A549 treated with AZD9567 at 1 μM for 4 hours (cell line): Measurements from ENCODE around the gene COQ10A. TPM values are rescaled to one million over a fixed set of nuclear protein-coding genes. Genes with fewer than 3 reads are reported as not detected.

Experiments used
- total RNA-seq: library from RNA; stranded (reverse); fragments of 200-300 nt; extraction: Qiagen RNA extraction; gene quantifications from 5 replicates; pipeline ENCODE4 v1.2.3, GENCODE V29; 2022; ENCODE audit not compliant: insufficient read depth

The COQ10A gene
- total RNA-seq = 12.7 to 20.1 TPM (median 19.6 TPM) in 5 replicates

DNA sequence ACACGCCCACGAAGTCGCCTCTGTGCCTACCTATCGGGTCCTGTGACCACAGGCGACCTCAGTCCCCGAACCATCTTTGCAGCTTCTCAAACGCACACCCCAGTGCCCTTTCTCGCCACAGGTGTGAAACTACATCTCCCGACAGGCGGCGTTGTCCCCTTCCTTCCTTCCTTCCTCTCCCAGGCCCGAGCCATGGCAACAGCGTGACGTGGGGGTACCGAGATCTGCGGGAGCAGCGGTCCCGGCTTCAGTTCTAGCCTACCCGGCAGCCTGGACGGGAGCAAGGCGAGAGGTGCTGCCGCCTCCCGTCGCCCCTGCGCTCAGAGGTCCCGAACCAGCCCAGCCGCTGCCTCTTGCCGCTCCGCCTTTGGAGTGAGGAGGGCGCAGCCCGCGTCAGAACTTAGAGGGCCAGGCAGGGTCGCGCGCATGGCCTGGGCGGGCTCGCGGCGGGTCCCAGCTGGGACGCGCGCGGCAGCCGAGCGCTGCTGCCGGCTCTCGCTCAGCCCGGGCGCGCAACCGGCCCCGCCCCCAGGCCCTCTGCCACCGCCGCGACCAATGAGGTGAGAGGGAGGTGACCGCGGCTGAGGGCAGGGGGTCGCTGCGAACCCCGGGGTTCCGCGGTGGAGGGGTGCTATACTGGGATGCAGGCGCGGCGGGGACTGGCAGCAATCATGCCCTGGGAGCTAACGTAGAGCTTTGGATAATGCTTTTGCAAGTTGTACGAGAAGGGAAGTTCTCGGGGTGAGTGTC lies at the start of gene COQ10A:
TSS of gene COQ10A (plus strand) at position 250 of the 750 bp plus-strand sequence. CDS start at position 427, 177 bp downstream.

GRCh38 chr12:56221757-56222530 lies 44.8 kb upstream of the COQ10A start, which contains the start of gene RNF41:
Gene RNF41 (minus strand): TSS chr12:56221922. CDS start chr12:56214047, 7,875 bp downstream.

GRCh38 chr12:56224102-56224701 lies 42.5 kb upstream of the COQ10A start, which contains the start of gene NABP2:
Gene NABP2 (plus strand): TSS chr12:56224342. CDS start chr12:56224857, 515 bp downstream.

GRCh38 chr12:56229916-56230431 lies 36.8 kb upstream of the COQ10A start, which contains the start of gene SLC39A5:
Gene SLC39A5 (plus strand): TSS chr12:56230051. CDS start chr12:56231275, 1,224 bp downstream.

DNA sequence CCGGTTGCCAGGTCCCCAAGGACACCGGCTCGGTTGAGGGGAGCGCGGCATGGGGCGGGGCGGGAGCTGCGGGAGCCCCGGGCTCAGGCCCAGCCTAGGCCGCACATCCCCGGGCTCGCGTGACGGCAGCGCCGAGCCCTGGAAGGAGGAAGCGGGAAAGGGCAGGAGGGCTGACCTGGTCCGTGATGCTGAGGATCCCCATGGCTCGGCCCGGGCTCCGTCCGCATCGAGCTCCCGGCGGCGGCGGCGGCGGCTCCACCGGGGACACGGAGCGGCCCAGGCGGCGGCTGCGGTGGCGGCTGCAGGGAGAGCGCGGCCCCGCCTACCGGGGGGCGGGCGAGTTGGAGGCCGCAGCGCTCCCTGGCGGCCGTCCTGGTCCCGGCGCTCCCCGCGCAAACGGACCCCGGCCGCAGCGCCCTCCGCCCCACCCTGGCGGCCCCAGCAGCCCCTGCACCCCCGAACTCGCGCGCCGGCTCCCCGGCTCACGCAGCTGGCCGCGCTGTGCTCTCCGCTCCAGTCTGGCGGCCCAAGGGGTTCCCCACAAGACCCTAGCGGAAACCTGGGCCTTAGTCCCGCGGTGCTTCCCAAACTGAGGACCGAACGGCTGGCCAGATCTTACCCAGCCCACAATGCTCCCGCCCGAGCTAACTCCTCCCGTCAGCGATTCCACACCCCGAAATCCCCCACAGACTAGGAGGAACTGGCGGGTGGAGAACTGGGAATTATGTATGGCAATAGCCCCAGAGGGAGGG lies 8.5 kb upstream of the COQ10A start, which contains the start of gene ANKRD52:
TSS of gene ANKRD52 (minus strand) at position 317 of the 752 bp plus-strand sequence. CDS start at position 202, 115 bp downstream.

GRCh38 chr12:56299853-56300643 lies 33.3 kb downstream of the COQ10A start, which contains the start of gene CS:
Gene CS (minus strand): TSS chr12:56300330. CDS start chr12:56300201, 129 bp downstream.

GRCh38 chr12:56315622-56316473 lies 49.1 kb downstream of the COQ10A start, which contains the start of gene CNPY2:
Gene CNPY2 (minus strand): TSS chr12:56315988. CDS start chr12:56315217, 771 bp downstream.

Other genes with a start within 250 kb of the COQ10A start
- gene IKZF4, start 245.9 kb upstream of the COQ10A start, total RNA-seq = 1.5 to 2.2 TPM (median 1.9 TPM) in 5 replicates
- gene RPS26, start 225.0 kb upstream of the COQ10A start, total RNA-seq = 460 to 862 TPM (median 750 TPM) in 5 replicates
- gene ERBB3, start 186.8 kb upstream of the COQ10A start, total RNA-seq = 0.93 to 5.5 TPM (median 1.8 TPM) in 5 replicates
- gene PA2G4, start 162.4 kb upstream of the COQ10A start, total RNA-seq = 280 to 304 TPM (median 287 TPM) in 5 replicates
- 3,768 to 6,003 TPM (median 5,882 TPM) in 5 replicates for gene RPL41, start 150.3 kb upstream of the COQ10A start, total RNA-seq
- 2.7 to 3.5 TPM (median 3.0 TPM) in 5 replicates for gene ZC3H10, start 148.7 kb upstream of the COQ10A start, total RNA-seq
- gene ESYT1, start 138.7 kb upstream of the COQ10A start, total RNA-seq = 59.9 to 76.2 TPM (median 68.0 TPM) in 5 replicates
- gene MYL6B, start 114.4 kb upstream of the COQ10A start, total RNA-seq = 45.1 to 79.4 TPM (median 77.9 TPM) in 5 replicates
- gene MYL6, start 108.6 kb upstream of the COQ10A start, total RNA-seq = 2,096 to 2,356 TPM (median 2,204 TPM) in 5 replicates
- gene SMARCC2, start 77.5 kb upstream of the COQ10A start, total RNA-seq = 27.9 to 36.9 TPM (median 34.1 TPM) in 5 replicates
- 22.1 to 27.6 TPM (median 26.5 TPM) in 5 replicates for gene RNF41, start 45.0 kb upstream of the COQ10A start, total RNA-seq
- gene NABP2, start 42.6 kb upstream of the COQ10A start, total RNA-seq = 41.7 to 59.8 TPM (median 56.8 TPM) in 5 replicates
- 0.09 to 0.13 TPM in 2 of 5 replicates, not detected in the others for gene SLC39A5, start 36.9 kb upstream of the COQ10A start, total RNA-seq
- 35.1 to 49.3 TPM (median 47.5 TPM) in 5 replicates for gene ANKRD52, start 8.6 kb upstream of the COQ10A start, total RNA-seq
- gene CS, start 33.4 kb downstream of the COQ10A start, total RNA-seq = 137 to 190 TPM (median 152 TPM) in 5 replicates
- gene CNPY2, start 49.0 kb downstream of the COQ10A start, total RNA-seq = 98.2 to 156 TPM (median 149 TPM) in 5 replicates
- 9.8 to 17.7 TPM (median 14.8 TPM) in 5 replicates for gene PAN2, start 67.1 kb downstream of the COQ10A start, total RNA-seq
- 0.40 to 0.78 TPM (median 0.54 TPM) in 4 of 5 replicates, not detected in the other for gene IL23A, start 71.9 kb downstream of the COQ10A start, total RNA-seq
- 12.5 to 16.9 TPM (median 14.6 TPM) in 5 replicates for gene STAT2, start 93.2 kb downstream of the COQ10A start, total RNA-seq
- gene APOF, start 95.9 kb downstream of the COQ10A start, total RNA-seq = not detected in 5 replicates
- 36.0 to 39.8 TPM (median 37.4 TPM) in 5 replicates for gene TIMELESS, start 182.5 kb downstream of the COQ10A start, total RNA-seq
- gene MIP, start 187.7 kb downstream of the COQ10A start, total RNA-seq = 0.09 to 0.23 TPM in 2 of 5 replicates, not detected in the others
- 1.4 to 1.8 TPM (median 1.7 TPM) in 5 replicates for gene SPRYD4, start 201.6 kb downstream of the COQ10A start, total RNA-seq
- gene GLS2, start 221.2 kb downstream of the COQ10A start, total RNA-seq = 0.14 to 0.33 TPM (median 0.15 TPM) in 3 of 5 replicates, not detected in the others